ENCODE data around the gene ZFP2.
A peak's percentile ranks its signal among the peaks of the same experiment; 100 is the strongest.
"Not testable (repeated sequence)": the region's sequence is repeated elsewhere in the genome, so short reads cannot be mapped to it uniquely, and the experiment has no call there.

Gene ZFP2

DNA sequence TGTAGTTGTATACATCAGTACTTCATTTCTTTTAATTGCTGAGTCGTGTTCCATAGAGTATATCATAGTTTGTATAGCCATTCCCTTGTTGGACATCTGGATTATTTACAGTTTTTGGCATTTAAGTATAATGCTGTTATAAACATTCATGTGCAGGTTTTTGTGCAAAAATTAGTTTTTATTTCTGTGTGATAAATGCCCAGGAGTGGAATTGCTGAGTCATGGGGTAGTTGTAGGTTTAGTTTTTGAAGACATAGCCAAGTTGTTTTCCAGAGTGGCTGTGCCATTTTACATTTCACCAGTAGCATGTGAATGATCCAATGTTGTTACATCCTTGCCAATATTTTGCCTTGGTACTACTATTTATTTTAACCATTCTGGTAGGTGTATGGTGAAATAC, 23.4 kb upstream of the ZFP2 start:
- WGBS = 100% methylated on average over 1 of the region's 1 CpG
- H3K27me3 ChIP-seq (ENCODE audit: insufficient read depth, low read length) = no peaks in the 10 kb centered on the region
- H3K9me3 ChIP-seq (ENCODE audit: insufficient read depth, low read depth, low read length) = peaks cover 15% of the 10 kb centered on the region; the same call in 1 of the 2 replicates

DNA sequence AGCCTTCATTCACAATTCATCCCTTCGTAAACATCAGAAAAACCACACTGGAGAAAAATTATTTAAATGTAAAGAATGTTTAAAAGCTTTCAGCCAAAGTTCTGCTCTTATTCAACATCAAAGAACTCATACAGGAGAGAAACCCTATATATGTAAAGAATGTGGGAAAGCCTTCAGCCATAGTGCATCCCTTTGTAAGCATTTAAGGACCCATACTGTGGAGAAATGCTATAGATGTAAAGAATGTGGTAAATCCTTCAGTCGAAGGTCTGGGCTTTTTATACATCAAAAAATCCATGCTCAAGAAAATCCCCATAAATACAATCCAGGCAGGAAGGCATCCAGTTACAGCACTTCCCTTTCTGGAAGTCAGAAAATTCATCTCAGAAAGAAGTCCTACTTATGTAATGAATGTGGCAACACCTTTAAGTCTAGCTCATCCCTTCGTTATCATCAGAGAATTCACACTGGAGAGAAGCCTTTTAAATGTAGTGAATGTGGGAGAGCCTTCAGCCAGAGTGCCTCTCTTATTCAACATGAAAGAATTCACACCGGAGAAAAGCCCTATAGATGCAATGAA, 12.5 kb upstream of the ZFP2 start:
- 100% methylated on average over 1 of the region's 4 CpGs for WGBS
- H3K4me3 ChIP-seq (ENCODE audit: low read length); H3K4me1 ChIP-seq (ENCODE audit: insufficient read depth, low read length); H3K27ac ChIP-seq (ENCODE audit: low read depth, low read length); H3K27me3 ChIP-seq (ENCODE audit: insufficient read depth, low read length); H3K9ac ChIP-seq (ENCODE audit: low read depth, low read length): not testable (repeated sequence)
- H3K9me3 ChIP-seq (ENCODE audit: insufficient read depth, low read depth, low read length) = peaks cover 72% of the 10 kb centered on the region
- H3K36me3 ChIP-seq (ENCODE audit: insufficient read depth, low read length) = peaks cover 83% of the 10 kb centered on the region

More for the DNA sequence above, 23.4 kb upstream of the ZFP2 start:
- no peak overlapping the region for H3K9ac ChIP-seq (ENCODE audit: low read depth, low read length)
- peaks cover 87% of the 10 kb centered on the region for H3K36me3 ChIP-seq (ENCODE audit: insufficient read depth, low read length)
- no peak overlapping the region for H3K27ac ChIP-seq (ENCODE audit: low read depth, low read length)
- no peaks in the 10 kb centered on the region for H3K4me1 ChIP-seq (ENCODE audit: insufficient read depth, low read length)
- H3K4me3 ChIP-seq (ENCODE audit: low read length) = no peak overlapping the region

DNA sequence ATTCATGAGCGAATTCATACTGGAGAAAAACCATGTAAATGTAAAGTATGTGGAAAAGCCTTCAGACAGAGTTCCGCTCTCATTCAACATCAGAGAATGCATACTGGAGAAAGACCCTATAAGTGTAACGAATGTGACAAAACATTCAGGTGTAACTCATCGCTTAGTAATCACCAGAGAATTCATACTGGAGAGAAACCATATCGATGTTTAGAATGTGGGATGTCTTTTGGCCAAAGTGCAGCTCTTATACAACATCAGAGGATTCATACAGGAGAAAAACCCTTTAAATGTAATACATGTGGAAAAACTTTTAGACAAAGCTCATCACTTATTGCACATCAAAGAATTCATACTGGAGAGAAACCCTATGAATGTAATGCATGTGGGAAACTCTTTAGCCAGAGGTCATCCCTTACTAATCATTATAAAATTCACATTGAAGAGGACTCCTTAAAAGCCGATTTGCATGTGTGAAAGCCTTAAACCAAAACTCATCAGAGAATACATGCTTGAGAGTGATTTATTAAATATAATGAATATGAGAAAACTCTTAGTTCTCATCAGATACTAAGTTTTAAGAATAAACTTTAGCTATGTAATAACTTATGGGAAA, 11.8 kb upstream of the ZFP2 start:
- H3K27ac ChIP-seq (ENCODE audit: low read depth, low read length) = no peak overlapping the region
- H3K9me3 ChIP-seq (ENCODE audit: insufficient read depth, low read depth, low read length) = peaks cover 75% of the 10 kb centered on the region
- 97% methylated on average over 4 of the region's 6 CpGs for WGBS
- H3K9ac ChIP-seq (ENCODE audit: low read depth, low read length) = no peak overlapping the region
- no peak overlapping the region for H3K4me3 ChIP-seq (ENCODE audit: low read length)
- H3K4me1 ChIP-seq (ENCODE audit: insufficient read depth, low read length) = no peaks in the 10 kb centered on the region
- no peaks in the 10 kb centered on the region for H3K27me3 ChIP-seq (ENCODE audit: insufficient read depth, low read length)
- peaks cover 87% of the 10 kb centered on the region for H3K36me3 ChIP-seq (ENCODE audit: insufficient read depth, low read length)

DNA sequence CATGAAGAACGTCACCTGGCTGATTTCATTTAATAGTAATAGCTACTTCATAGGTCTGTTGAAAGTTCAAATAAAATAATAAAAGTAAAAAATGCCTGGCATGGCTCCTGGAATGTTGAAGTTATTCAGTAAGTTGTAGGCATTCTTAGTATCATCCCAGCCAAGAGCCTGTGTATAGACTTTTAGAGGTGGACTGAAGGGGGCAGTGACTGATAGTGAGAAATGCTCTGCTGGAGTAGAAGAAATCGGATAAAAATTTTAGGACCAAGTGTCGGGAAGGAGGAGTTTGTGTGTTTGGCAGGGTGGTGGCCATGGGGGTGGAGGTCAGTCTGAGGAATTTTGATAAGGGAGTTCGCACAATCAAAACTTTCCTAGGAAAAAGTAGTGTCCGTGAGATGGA, 3.6 kb downstream of the ZFP2 start:
- no peak overlapping the region for H3K27ac ChIP-seq (ENCODE audit: low read depth, low read length)
- H3K4me3 ChIP-seq (ENCODE audit: low read length) = no peak overlapping the region
- no peaks in the 10 kb centered on the region for H3K4me1 ChIP-seq (ENCODE audit: insufficient read depth, low read length)
- 0 out of 2 replicates have a peak, but pooled peaks cover 2% of the 10 kb centered on the region for H3K27me3 ChIP-seq (ENCODE audit: insufficient read depth, low read length)
- no peaks in the 10 kb centered on the region for H3K36me3 ChIP-seq (ENCODE audit: insufficient read depth, low read length)
- peaks cover 28% of the 10 kb centered on the region for H3K9me3 ChIP-seq (ENCODE audit: insufficient read depth, low read depth, low read length)
- WGBS = 83% methylated on average over 4 of the region's 5 CpGs
- H3K9ac ChIP-seq (ENCODE audit: low read depth, low read length) = no peak overlapping the region

DNA sequence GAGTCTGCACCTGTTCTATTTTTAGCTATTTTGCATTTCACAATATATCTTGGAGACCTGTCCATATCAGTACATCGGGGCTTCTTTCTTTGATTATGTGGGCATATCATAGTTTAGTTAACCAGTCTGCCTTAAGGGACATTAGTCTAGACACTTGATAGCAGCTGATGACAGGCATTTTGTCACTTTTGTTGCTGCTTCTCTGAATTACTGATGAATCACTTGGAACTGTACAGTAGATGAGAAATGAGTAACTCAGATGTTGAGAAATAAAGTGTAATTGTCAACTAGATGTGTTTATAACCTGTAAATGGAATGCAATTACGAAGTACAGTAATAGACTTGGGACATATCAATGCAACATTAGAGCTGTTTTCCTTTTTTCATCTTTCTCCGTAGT, 7.1 kb downstream of the ZFP2 start:
- Histone ChIP-seq H3K9me3 (ENCODE audit: insufficient read depth, low read depth, low read length) (peaks cover 52% of the 10 kb centered on the region), H3K4me1 (ENCODE audit: insufficient read depth, low read length) (no peaks in the 10 kb centered on the region), H3K9ac (ENCODE audit: low read depth, low read length) (no peak overlapping the region), H3K27me3 (ENCODE audit: insufficient read depth, low read length) (no peaks in the 10 kb centered on the region), H3K27ac (ENCODE audit: low read depth, low read length) (no peak overlapping the region), H3K36me3 (ENCODE audit: insufficient read depth, low read length) (no peaks in the 10 kb centered on the region), H3K4me3 (ENCODE audit: low read length) (no peak overlapping the region)
- WGBS = 88% methylated on average over 2 of the region's 3 CpGs

DNA sequence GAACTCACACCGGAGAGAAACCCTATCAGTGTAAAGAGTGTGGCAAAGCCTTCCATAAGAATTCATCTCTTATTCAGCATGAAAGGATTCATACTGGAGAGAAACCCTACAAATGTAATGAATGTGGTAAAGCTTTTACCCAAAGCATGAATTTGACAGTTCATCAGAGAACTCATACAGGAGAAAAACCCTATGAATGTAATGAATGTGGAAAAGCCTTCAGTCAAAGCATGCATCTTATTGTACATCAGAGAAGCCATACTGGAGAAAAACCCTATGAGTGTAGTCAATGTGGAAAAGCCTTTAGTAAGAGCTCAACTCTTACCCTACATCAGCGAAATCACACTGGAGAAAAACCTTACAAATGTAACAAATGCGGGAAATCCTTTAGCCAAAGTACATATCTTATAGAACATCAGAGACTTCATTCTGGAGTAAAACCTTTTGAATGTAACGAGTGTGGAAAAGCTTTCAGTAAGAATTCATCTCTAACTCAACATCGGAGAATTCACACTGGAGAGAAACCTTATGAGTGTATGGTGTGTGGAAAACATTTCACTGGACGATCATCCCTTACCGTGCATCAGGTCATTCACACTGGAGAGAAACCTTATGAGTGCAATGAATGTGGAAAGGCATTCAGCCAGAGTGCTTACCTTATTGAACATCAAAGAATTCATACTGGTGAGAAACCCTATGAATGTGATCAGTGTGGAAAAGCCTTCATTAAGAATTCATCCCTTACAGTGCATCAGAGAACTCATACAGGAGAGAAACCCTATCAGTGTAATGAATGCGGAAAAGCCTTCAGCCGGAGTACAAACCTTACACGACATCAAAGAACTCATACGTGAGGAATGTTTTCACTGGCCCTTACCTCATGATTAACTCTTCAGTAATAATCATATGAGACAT, 36.4 kb downstream of the ZFP2 start:
- Histone ChIP-seq H3K4me1 (ENCODE audit: insufficient read depth, low read length) (no peaks in the 10 kb centered on the region), H3K9ac (ENCODE audit: low read depth, low read length) (no peak overlapping the region), H3K36me3 (ENCODE audit: insufficient read depth, low read length) (no peaks in the 10 kb centered on the region; the same call in 1 of the 2 replicates), H3K9me3 (ENCODE audit: insufficient read depth, low read depth, low read length) (peaks cover 94% of the 10 kb centered on the region), H3K27me3 (ENCODE audit: insufficient read depth, low read length) (no peaks in the 10 kb centered on the region), H3K27ac (ENCODE audit: low read depth, low read length) (no peak overlapping the region), H3K4me3 (ENCODE audit: low read length) (0 out of 2 replicates have a peak overlapping the region, but pooled peaks have one; percentile 13)
- 94% methylated on average over 10 of the region's 11 CpGs for WGBS

DNA sequence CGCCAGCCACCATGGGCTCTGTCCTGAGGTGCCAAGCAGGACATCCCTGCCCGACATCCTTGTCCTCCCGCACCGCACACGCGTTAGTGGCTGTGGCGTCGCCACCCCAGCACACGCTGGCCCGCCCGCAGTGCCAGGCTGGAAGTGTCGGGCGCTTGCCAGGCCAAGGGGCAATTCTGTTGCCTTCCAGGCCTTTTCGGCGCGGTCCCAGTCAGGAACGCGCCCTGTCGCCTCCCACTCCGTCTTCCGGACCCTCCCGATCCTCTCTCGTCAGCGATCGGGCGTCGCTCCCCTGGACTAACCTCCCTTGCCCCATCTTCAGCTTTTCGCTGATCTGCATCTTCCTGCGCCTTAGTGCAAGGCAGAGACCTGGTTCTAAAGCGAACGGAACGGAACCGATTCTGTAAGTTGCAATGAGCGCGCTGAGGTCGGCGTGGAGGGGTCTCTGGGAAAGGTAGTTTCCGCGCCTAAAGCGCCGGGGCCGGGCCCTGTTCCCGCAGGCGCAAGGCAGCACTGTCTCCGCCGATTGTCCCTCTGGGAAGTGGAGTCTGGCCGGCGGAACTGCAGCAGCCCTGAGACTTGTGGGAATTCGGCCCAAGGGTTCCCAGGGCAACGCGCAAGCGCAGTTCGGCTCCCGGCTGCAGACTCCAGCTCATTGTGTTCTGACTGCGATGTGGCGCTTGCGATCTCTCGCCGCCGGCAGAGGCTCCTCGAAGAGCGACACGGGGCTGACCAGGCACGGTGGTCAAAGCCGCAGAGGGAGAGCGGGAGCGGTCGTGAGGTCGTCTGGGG, 45.1 kb downstream of the ZFP2 start, which contains the start of gene ZNF454:
Gene ZNF454 (plus strand): TSS at position 630 of the 792 bp plus-strand sequence. CDS start 1,594 bp downstream, outside the sequence.
- Histone ChIP-seq H3K36me3 (ENCODE audit: insufficient read depth, low read length) (peaks cover 5% of the 10 kb centered on the region; the same call in 1 of the 2 replicates), H3K4me3 (ENCODE audit: low read length) (peak within 1 kb of the TSS; percentile 80), H3K9me3 (ENCODE audit: insufficient read depth, low read depth, low read length) (peaks cover 88% of the 10 kb centered on the region), H3K9ac (ENCODE audit: low read depth, low read length) (peak within 1 kb of the TSS; percentile 74), H3K27me3 (ENCODE audit: insufficient read depth, low read length) (no peaks in the 10 kb centered on the region), H3K27ac (ENCODE audit: low read depth, low read length) (peak within 1 kb of the TSS; percentile 9; the same call in 1 of the 2 replicates), H3K4me1 (ENCODE audit: insufficient read depth, low read length) (no peaks in the 10 kb centered on the region)
- WGBS = 73% methylated on average over 69 of the region's 69 CpGs

DNA sequence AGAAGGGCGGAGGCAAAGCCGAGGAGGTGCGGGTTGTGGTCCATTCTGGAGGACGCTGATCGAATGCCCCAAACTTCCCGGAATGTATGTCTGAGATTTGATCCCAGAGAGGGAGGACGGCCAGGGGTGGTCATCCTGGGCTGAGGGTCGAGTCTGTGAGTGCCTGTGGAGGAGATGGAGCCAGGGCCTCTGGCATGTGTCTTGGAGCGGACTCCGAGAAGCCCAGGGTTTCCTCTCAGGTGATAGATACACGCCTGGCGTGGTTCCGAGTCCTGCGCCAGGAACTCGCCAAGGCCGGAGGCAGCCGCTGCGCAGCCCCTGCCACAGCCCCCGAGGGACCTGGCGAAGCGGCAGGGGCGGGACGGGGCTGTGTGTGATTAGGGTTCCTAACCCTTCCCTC, 45.6 kb downstream of the ZFP2 start:
- 82% methylated on average over 23 of the region's 23 CpGs for whole genome bisulfite sequencing
- H3K9me3 ChIP-seq (ENCODE audit: insufficient read depth, low read depth, low read length) = peaks cover 82% of the 10 kb centered on the region

DNA sequence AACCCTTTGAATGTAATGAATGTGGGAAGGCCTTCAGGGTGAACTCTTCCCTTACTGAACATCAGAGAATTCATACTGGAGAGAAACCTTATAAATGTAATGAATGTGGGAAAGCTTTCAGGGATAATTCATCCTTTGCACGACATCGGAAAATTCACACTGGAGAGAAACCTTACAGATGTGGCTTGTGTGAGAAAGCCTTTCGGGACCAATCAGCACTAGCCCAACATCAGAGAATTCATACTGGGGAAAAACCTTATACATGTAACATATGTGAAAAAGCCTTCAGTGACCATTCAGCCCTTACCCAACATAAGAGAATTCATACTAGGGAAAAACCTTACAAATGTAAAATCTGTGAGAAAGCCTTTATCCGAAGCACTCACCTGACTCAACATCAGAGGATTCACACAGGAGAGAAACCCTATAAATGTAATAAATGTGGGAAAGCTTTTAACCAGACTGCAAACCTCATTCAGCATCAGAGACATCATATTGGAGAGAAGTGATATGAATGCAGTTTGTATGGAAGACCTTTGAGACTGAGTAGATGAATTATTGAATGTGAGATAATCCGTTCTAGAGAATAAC, 69.8 kb downstream of the ZFP2 start:
- Histone ChIP-seq H3K9ac (ENCODE audit: low read depth, low read length) (no peak overlapping the region), H3K27me3 (ENCODE audit: insufficient read depth, low read length) (no peaks in the 10 kb centered on the region), H3K27ac (ENCODE audit: low read depth, low read length) (no peak overlapping the region), H3K9me3 (ENCODE audit: insufficient read depth, low read depth, low read length) (peaks cover 86% of the 10 kb centered on the region), H3K4me1 (ENCODE audit: insufficient read depth, low read length) (no peaks in the 10 kb centered on the region), H3K36me3 (ENCODE audit: insufficient read depth, low read length) (peaks cover 26% of the 10 kb centered on the region), H3K4me3 (ENCODE audit: low read length) (no peak overlapping the region)
- 95% methylated on average over 5 of the region's 5 CpGs for WGBS

More for the DNA sequence above, 45.6 kb downstream of the ZFP2 start:
- peaks cover 5% of the 10 kb centered on the region; the same call in 1 of the 2 replicates for H3K36me3 ChIP-seq (ENCODE audit: insufficient read depth, low read length)
- no peaks in the 10 kb centered on the region for H3K4me1 ChIP-seq (ENCODE audit: insufficient read depth, low read length)
- H3K9ac ChIP-seq (ENCODE audit: low read depth, low read length) = peak overlapping the region; percentile 27
- no peak overlapping the region for H3K27ac ChIP-seq (ENCODE audit: low read depth, low read length)
- no peaks in the 10 kb centered on the region for H3K27me3 ChIP-seq (ENCODE audit: insufficient read depth, low read length)
- peak overlapping the region; percentile 80 for H3K4me3 ChIP-seq (ENCODE audit: low read length)

DNA sequence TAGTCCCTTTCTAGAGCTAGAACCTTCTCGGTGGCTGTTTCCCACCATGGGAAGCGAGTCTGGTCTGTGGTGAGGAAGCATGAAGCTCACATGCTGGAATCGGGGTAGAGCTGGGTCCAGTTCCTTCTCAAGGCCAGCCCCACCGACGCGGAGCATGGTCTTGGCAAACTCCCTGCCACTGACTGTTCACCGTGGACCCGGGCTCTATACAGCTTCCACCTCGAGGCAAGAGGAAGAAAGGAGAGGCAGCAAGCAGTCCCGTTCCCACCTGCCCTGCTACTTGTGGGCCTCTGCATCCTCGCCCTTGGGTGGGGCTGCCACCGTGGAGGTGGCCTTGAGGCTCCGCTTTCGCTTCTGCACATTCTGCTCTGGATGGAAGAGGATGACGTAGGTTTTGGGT, 85.7 kb downstream of the ZFP2 start:
- H3K9ac ChIP-seq (ENCODE audit: low read depth, low read length) = no peak overlapping the region
- H3K36me3 ChIP-seq (ENCODE audit: insufficient read depth, low read length) = no peaks in the 10 kb centered on the region
- WGBS = 88% methylated on average over 15 of the region's 15 CpGs
- no peak overlapping the region for H3K27ac ChIP-seq (ENCODE audit: low read depth, low read length)
- H3K4me3 ChIP-seq (ENCODE audit: low read length) = no peak overlapping the region
- no peaks in the 10 kb centered on the region for H3K27me3 ChIP-seq (ENCODE audit: insufficient read depth, low read length)
- H3K4me1 ChIP-seq (ENCODE audit: insufficient read depth, low read length) = no peaks in the 10 kb centered on the region
- H3K9me3 ChIP-seq (ENCODE audit: insufficient read depth, low read depth, low read length) = peaks cover 88% of the 10 kb centered on the region

Data from HUES64 (cell line).